Esophagus muscularis mucosa (tissue), 4 donors: Measurements from ENCODE around the gene EXOC1. TPM values are rescaled to one million over a fixed set of nuclear protein-coding genes. Genes with fewer than 3 reads are reported as not detected.

Experiments used
- DNase-seq: peaks from one replicate; pipeline ENCODE4 v3.0.0-alpha.2; 2017; ENCODE audit errors: extremely low spot score
- H3K27ac ChIP-seq, 4 donors: fragments of 200-600 bp; sonication (generic); replicated peaks in 1 of 4; 1 replicate in 3 of 4; 2 replicates in 1 of 4; pipeline ENCODE4 v1.5.1; 2016 to 2019; ENCODE audit warnings: mild to moderate bottlenecking in 1 of 4
- H3K27me3 ChIP-seq, 4 donors: fragments of 200-600 bp; sonication (generic); one replicate each; pipeline versions ENCODE4 v1.5.1 to v1.6.0; 2016 to 2019
- H3K36me3 ChIP-seq, 4 donors: fragments of 200-600 bp; sonication (generic); one replicate each; pipeline ENCODE4 v1.5.1; 2016 to 2019
- H3K4me1 ChIP-seq, 4 donors: fragments of 200-600 bp; sonication (generic); one replicate each; pipeline ENCODE4 v1.5.1; 2016 to 2019
- H3K4me3 ChIP-seq, 4 donors: fragments of 200-600 bp; sonication (generic); 1 replicate in 2 of 4; 2 replicates in 2 of 4; pipeline ENCODE4 v1.5.1; 2016 to 2019; ENCODE audit warnings: mild to moderate bottlenecking in 4 of 4, moderate library complexity in 1 of 4
- H3K9me3 ChIP-seq, 4 donors: fragments of 200-600 bp; sonication (generic); 1 replicate in 3 of 4; 2 replicates in 1 of 4; pipeline ENCODE4 v1.5.1; 2016 to 2019
- EP300 ChIP-seq: sonication (generic); formaldehyde crosslinking; IDR thresholded peaks from one replicate; pipeline ENCODE4 v1.6.1; 2017; ENCODE audit warnings: antibody characterized with exemption
- POLR2A ChIP-seq: fragments of 450-650 bp; IDR thresholded peaks from one replicate; pipeline ENCODE4 v1.6.1; 2017; ENCODE audit warnings: antibody characterized with exemption, moderate library complexity, mild to moderate bottlenecking, low read depth
- POLR2AphosphoS5 ChIP-seq, 2 donors: sonication (generic); formaldehyde crosslinking; IDR thresholded peaks; one replicate each; pipeline ENCODE4 v1.6.1; 2017; ENCODE audit warnings: antibody characterized with exemption in 2 of 2
- WGBS: methylation state at CpG from one replicate; pipeline ENCODE4 v1.1.5; 2018; 5-methylcytosine and 5-hydroxymethylcytosine counted together
- intact Hi-C: fragments of 100-400 bp; cut with DNase I; formaldehyde crosslinking; loops from one replicate; pipeline ENCODE4 v1.15.1; 2023
- total RNA-seq, 4 donors: library from RNA; depleted of rRNA; stranded (reverse); fragments of >200 nt; gene quantifications; one replicate each; pipeline versions ENCODE4 v1.1.0 to v1.2.1, GENCODE V29; 2016
- TF ChIP-seq, protein P1 (sequence below), 3 experiments: fragments of 200-600 bp in 2 of 3; fragments of 450-650 bp in 1 of 3; sonication (generic) in 2 of 3; IDR thresholded peaks; one replicate each; pipeline ENCODE4 v1.5.1; 2017 to 2019; ENCODE audit warnings: antibody characterized with exemption in 3 of 3, mild to moderate bottlenecking in 2 of 3, moderate library complexity in 1 of 3

EXOC1 gene
- total RNA-seq, 4 donors from 2014 or later: 22.0 to 33.6 (median 23.6) TPM

DNA sequence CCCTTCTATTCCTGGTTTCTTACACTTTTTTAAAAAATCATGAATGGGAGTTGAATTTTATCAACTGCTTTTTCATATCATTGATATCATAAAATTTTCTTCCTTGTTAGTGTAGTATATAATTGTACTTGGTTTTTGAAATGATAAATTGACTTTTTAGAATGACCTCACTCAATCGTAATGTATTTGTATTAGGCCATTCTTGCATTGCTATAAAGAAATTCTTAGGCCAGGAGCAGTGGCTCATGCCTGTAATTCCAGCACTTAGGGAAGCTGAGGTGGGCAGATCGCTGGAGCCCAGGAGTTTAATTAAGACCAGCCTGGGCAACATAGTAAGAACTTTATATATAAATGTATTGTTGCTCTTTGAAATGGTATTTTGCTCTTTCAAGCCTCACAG is 6.3 kb downstream of the EXOC1 start:
- Histone ChIP-seq H3K27me3 (no peaks in the 10 kb centered on the region), H3K4me1 (peaks cover 7 to 16% (median 10%) of the 10 kb centered on the region in 4 donors), H3K36me3 (peaks cover 0 to 54% (median 24%) of the 10 kb centered on the region in 4 donors), H3K27ac (no peak overlapping the region), H3K4me3 (no peak overlapping the region), H3K9me3 (no peaks in the 10 kb centered on the region)
- DNase-seq: no peak
- TF ChIP-seq, protein P1, sequence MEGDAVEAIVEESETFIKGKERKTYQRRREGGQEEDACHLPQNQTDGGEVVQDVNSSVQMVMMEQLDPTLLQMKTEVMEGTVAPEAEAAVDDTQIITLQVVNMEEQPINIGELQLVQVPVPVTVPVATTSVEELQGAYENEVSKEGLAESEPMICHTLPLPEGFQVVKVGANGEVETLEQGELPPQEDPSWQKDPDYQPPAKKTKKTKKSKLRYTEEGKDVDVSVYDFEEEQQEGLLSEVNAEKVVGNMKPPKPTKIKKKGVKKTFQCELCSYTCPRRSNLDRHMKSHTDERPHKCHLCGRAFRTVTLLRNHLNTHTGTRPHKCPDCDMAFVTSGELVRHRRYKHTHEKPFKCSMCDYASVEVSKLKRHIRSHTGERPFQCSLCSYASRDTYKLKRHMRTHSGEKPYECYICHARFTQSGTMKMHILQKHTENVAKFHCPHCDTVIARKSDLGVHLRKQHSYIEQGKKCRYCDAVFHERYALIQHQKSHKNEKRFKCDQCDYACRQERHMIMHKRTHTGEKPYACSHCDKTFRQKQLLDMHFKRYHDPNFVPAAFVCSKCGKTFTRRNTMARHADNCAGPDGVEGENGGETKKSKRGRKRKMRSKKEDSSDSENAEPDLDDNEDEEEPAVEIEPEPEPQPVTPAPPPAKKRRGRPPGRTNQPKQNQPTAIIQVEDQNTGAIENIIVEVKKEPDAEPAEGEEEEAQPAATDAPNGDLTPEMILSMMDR (IDR thresholded peaks at IDR 0.05): no peak
- no peak for TF ChIP-seq POLR2A
- intact Hi-C loops: no loop called here
- 85% methylated on average over 2 of the region's 2 CpGs for WGBS

DNA sequence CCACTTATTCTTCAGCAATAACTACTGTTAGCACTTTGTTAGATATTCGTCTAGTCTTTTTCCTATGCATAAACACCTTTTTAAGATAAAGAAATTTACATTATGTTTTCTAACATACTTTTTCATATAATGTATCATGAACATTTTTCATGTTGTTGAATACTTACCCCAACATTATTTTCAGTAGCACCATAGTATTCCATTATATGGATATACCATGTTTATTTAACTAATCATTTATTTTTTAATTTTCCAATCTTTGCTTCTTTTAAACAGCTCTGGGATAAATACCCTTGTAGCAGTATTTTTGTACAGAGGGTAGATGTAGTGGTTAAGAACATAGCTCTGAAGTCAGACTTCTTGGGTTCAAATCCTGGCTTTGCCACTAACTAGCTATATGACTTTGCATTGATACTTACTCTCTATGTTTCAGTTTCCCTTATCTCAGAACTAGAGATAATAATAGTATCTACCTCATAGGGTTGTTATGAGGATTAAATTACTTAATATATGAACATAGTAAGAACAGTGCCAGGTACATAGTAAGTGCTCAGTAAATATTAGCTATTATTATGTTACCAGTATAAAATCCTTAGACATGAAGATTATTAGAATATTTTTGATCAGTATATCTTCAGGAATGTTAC is 11.3 kb downstream of the EXOC1 start:
- Histone ChIP-seq H3K36me3 (peaks cover 12 to 67% (median 35%) of the 10 kb centered on the region in 4 donors), H3K4me1 (peaks cover 10 to 18% (median 18%) of the 10 kb centered on the region in 4 donors), H3K4me3 (no peak overlapping the region), H3K27ac (no peak overlapping the region), H3K9me3 (no peaks in the 10 kb centered on the region), H3K27me3 (no peaks in the 10 kb centered on the region)
- TF ChIP-seq, protein P1 (IDR thresholded peaks at IDR 0.05): no peak
- no peak for TF ChIP-seq POLR2A
- TF ChIP-seq POLR2AphosphoS5 (IDR thresholded peaks at IDR 0.05): no peak
- TF ChIP-seq EP300: no peak
- intact Hi-C loops: loop anchor here (5.0 kb wide), 1 partner anchor 517 kb away; the partner anchor contains the start of gene SRD5A3
- DNase-seq: no peak
- 92% methylated on average over 1 of the region's 1 CpG for WGBS

DNA sequence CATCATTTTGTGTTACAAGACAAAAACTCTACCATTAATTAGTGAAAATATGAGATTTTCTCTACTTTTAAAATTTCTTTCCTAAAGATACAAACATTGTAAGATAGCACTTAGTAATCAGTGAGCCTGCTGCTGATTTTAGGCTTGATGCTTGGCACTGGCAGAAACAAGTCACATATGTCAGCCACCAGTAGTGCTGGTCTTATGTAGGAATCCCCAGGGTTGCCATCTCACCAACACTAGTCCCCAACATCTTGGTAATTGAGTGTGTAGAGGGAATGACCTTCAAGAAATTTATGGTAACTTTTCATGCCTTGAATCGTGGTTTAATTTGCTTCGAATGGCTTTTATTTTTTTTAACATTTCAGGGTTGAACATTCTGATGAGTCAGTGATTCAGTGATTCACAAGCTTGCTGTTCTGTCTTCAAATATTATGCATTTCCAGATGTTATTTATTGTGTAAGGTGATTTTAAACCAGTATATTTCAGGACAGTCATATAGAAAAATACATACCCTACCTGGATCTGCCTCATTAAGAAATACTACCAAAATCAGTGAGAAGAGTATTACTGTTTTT is 11.9 kb downstream of the EXOC1 start:
- intact Hi-C loops: loop anchor here (5.0 kb wide), 1 partner anchor 518 kb away; the partner anchor contains the start of gene SRD5A3
- Histone ChIP-seq H3K4me3 (no peak overlapping the region), H3K27ac (peak overlapping the region; percentile 22 to 67 (median 58)), H3K27me3 (no peaks in the 10 kb centered on the region), H3K4me1 (peaks cover 10 to 18% (median 18%) of the 10 kb centered on the region in 4 donors), H3K36me3 (peaks cover 14 to 67% (median 37%) of the 10 kb centered on the region in 4 donors), H3K9me3 (no peaks in the 10 kb centered on the region)
- DNase-seq: no peak
- WGBS: 64% methylated on average over 2 of the region's 2 CpGs
- TF ChIP-seq POLR2A (no peak), EP300 (no peak), POLR2AphosphoS5 (IDR thresholded peaks at IDR 0.05) (no peak)
- TF ChIP-seq, protein P1 (IDR thresholded peaks at IDR 0.05): no peak

DNA sequence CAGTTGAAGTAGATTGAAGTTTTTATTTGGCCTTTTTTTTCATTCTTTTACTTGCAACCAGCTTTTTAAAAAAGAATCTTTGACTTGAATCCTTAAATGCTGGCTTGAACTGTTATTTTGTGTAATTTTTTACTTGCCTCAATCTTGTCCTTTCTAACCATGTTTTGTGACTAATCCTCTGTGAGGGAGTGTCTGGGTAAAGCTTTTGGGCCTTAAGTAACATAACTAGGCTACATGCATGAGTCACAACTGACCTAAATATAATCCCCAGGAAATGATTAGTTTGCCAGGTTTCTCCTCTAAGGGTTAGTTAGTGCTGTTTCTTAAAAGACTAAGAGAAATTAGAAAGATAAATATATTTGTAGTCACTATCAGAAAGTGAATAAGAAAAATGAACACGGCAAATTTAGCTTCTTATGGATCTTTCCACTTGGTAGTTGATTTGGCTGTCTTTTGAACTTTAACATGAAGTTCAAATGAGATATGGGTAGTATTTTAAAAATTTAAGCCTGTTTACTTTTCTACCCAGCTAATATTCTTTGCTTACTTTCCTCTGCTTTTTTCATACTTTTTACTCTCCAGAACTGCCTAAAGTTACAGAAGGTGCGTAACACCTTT is 13.0 kb downstream of the EXOC1 start:
- Histone ChIP-seq H3K4me1 (peaks cover 10 to 18% (median 18%) of the 10 kb centered on the region in 4 donors), H3K27ac (peak overlapping the region; percentile 22 to 67 (median 58)), H3K4me3 (no peak overlapping the region), H3K27me3 (no peaks in the 10 kb centered on the region), H3K9me3 (no peaks in the 10 kb centered on the region), H3K36me3 (peaks cover 20 to 70% (median 43%) of the 10 kb centered on the region in 4 donors)
- no peak for DNase-seq
- TF ChIP-seq EP300 (no peak), POLR2AphosphoS5 (IDR thresholded peaks at IDR 0.05) (peak in 1 of 2 donors; percentile 20), POLR2A (no peak)
- TF ChIP-seq, protein P1 (IDR thresholded peaks at IDR 0.05): no peak
- 68% methylated on average over 2 of the region's 2 CpGs for WGBS
- intact Hi-C loops: loop anchor here (5.0 kb wide), 1 partner anchor 519 kb away; the partner anchor contains the start of gene SRD5A3
